Endothelial cell of umbilical vein (primary cell): ENCODE results near the gene SIGLEC7. TPM values are rescaled to one million over a fixed set of nuclear protein-coding genes. Genes with fewer than 3 reads are reported as not detected.

Experiments
- BruUV-seq: library from RNA; stranded (reverse); fragments of 400-500 nt; replicated peaks from 2 replicates; lab custom pipeline; 2021; lab: Mats Ljungman, UMichigan
- CTCF ChIA-PET: fragments of 300-600, 350-600 bp; sonication (Branson Sonifier 250); formaldehyde crosslinking; loops from one replicate; lab custom pipeline; 2021; ENCODE audit warnings: antibody characterized with exemption, inconsistent platforms; lab: Charles Lee
- POLR2A ChIA-PET: fragments of 300-600, 350-600 bp; sonication (Branson Sonifier 250); formaldehyde crosslinking; loops from one replicate; lab custom pipeline; 2021; ENCODE audit warnings: antibody characterized with exemption, inconsistent platforms; lab: Charles Lee
- DNase-seq: peaks from one replicate; pipeline ENCODE4 v3.0.0-alpha.2; 2011; ENCODE audit warnings: low read depth, low spot score
- FAIRE-seq: peaks from 2 replicates; lab custom pipeline; 2011; peaks lifted over from hg19 to GRCh38; lab: Jason Lieb, UNC
- H2AFZ ChIP-seq: 2 replicates; pipeline ENCODE4 v1.6.0; 2012; ENCODE audit warnings: low read depth, low read length, control low read depth, inconsistent platforms
- H3K27ac ChIP-seq: 2 replicates; pipeline ENCODE4 v1.5.1; 2011; ENCODE audit warnings: low read depth, mild to moderate bottlenecking, control low read depth, low read length, moderate library complexity; ENCODE audit not compliant: insufficient read depth
- H3K27me3 ChIP-seq, 2 experiments: 2 replicates each; pipeline versions ENCODE4 v1.6.0 to v1.6.1; 2011; ENCODE audit warnings: low read length in 2 of 2, mixed read lengths in 1 of 2; ENCODE audit not compliant: control insufficient read depth in 2 of 2, insufficient read depth in 2 of 2
- H3K36me3 ChIP-seq, 2 experiments: 2 replicates in 1 of 2; 3 replicates in 1 of 2; pipeline ENCODE4 v1.5.1; 2011; ENCODE audit warnings: low read length in 2 of 2, mild to moderate bottlenecking in 1 of 2, moderate library complexity in 1 of 2; ENCODE audit not compliant: control insufficient read depth in 2 of 2, insufficient read depth in 2 of 2; ENCODE audit errors: extremely low read depth in 1 of 2
- H3K4me1 ChIP-seq: 3 replicates; pipeline ENCODE4 v1.5.1; 2011; ENCODE audit warnings: mild to moderate bottlenecking, low read length; ENCODE audit not compliant: control insufficient read depth, insufficient read depth; ENCODE audit errors: extremely low read depth
- H3K4me2 ChIP-seq: 2 replicates; pipeline ENCODE4 v1.6.1; 2011; ENCODE audit warnings: low read length, control low read depth, mixed read lengths; ENCODE audit not compliant: insufficient read depth
- H3K4me3 ChIP-seq, 3 experiments: fragments of 200-600 bp in 1 of 3; sonication (generic), shearing (Covaris generic) in 1 of 3; replicated peaks in 1 of 3; 2 replicates each; pipeline ENCODE4 v1.5.1; 2011 to 2016; ENCODE audit warnings: control low read depth in 3 of 3, low read length in 3 of 3, mild to moderate bottlenecking in 2 of 3, inconsistent platforms in 1 of 3, low read depth in 1 of 3, moderate library complexity in 1 of 3; ENCODE audit not compliant: insufficient read depth in 1 of 3
- H3K79me2 ChIP-seq: 2 replicates; pipeline ENCODE4 v1.6.0; 2012; ENCODE audit warnings: low read length, inconsistent platforms; ENCODE audit not compliant: control insufficient read depth, insufficient read depth
- H3K9ac ChIP-seq: replicated peaks from 2 replicates; pipeline ENCODE3; 2011; ENCODE audit warnings: low read length, control low read depth; ENCODE audit not compliant: insufficient read depth; ENCODE audit errors: extremely low read depth
- H3K9me1 ChIP-seq: replicated peaks from 3 replicates; pipeline ENCODE4 v1.6.0; 2011; ENCODE audit warnings: mild to moderate bottlenecking, low read length; ENCODE audit not compliant: control insufficient read depth, insufficient read depth; ENCODE audit errors: extremely low read depth
- H3K9me3 ChIP-seq: replicated peaks from 2 replicates; pipeline ENCODE4 v1.5.1; 2012; ENCODE audit warnings: low read length, inconsistent platforms; ENCODE audit not compliant: control insufficient read depth, insufficient read depth
- H4K20me1 ChIP-seq: replicated peaks from 2 replicates; pipeline ENCODE3; 2011; ENCODE audit warnings: mild to moderate bottlenecking, low read length; ENCODE audit not compliant: control insufficient read depth, insufficient read depth; ENCODE audit errors: extremely low read depth
- EZH2 ChIP-seq: IDR thresholded peaks from 2 replicates; pipeline ENCODE4 v1.6.1; 2012; ENCODE audit warnings: borderline replicate concordance, low read depth, mild to moderate bottlenecking, moderate library complexity, low read length, inconsistent platforms; ENCODE audit not compliant: severe bottlenecking
- FOS ChIP-seq: IDR thresholded peaks from 2 replicates; pipeline ENCODE4 v1.6.1; 2011; ENCODE audit warnings: mild to moderate bottlenecking, low read length, moderate library complexity, borderline replicate concordance; ENCODE audit not compliant: insufficient read depth
- GATA2 ChIP-seq: IDR thresholded peaks from 2 replicates; pipeline ENCODE4 v1.7.0; 2011; ENCODE audit warnings: low read depth, mild to moderate bottlenecking, moderate library complexity, mixed read lengths, low read length; ENCODE audit not compliant: insufficient read length, insufficient read depth
- JUN ChIP-seq: IDR thresholded peaks from 2 replicates; pipeline ENCODE4 v1.6.1; 2011; ENCODE audit warnings: borderline replicate concordance, low read depth; ENCODE audit not compliant: insufficient read length, insufficient read depth
- MYC ChIP-seq: IDR thresholded peaks from one replicate; pipeline ENCODE4 v1.6.1; 2011; ENCODE audit warnings: mild to moderate bottlenecking, low read depth, low read length
- POLR2A ChIP-seq: IDR thresholded peaks from 2 replicates; pipeline ENCODE4 v1.6.1; 2012; ENCODE audit warnings: low read depth, mild to moderate bottlenecking, control low read depth, low read length
- POLR2AphosphoS5 ChIP-seq: IDR thresholded peaks from 2 replicates; pipeline ENCODE4 v1.6.1; 2012; ENCODE audit warnings: low read depth, mild to moderate bottlenecking, control low read depth, low read length, moderate library complexity; ENCODE audit not compliant: insufficient read depth
- dilution Hi-C: fragments of 300-500 bp; cut with MboI; formaldehyde crosslinking; loops from one replicate; pipeline ENCODE4 v1.15.0; 2019; ENCODE audit warnings: low sequenced_read_pairs; ENCODE audit not compliant: extremely low pct_ligation_motif_present
- intact Hi-C: fragments of 100-400 bp; cut with micrococcal nuclease; formaldehyde crosslinking; loops from one replicate; pipeline ENCODE4 v1.10.0; 2022
- polyA plus RNA-seq, 4 experiments: library from polyadenylated mRNA; depleted of rRNA in 3 of 4; stranded (reverse) in 3 of 4; unstranded in 1 of 4; fragments of >200 nt; gene quantifications; 2 replicates each; pipeline versions ENCODE4 v1.2.1 to v1.2.3, GENCODE V29; 2011 to 2012; ENCODE audit warnings: missing spikeins in 1 of 4
- total RNA-seq: library from RNA; stranded (reverse); gene quantifications from 2 replicates; pipeline ENCODE4 v1.2.3, GENCODE V29; 2021
- TF ChIP-seq, protein P1 (sequence below): IDR thresholded peaks from 2 replicates; pipeline ENCODE4 v1.6.1; 2011; ENCODE audit not compliant: insufficient read depth, insufficient read length
- TF ChIP-seq, protein P2 (sequence below), 2 donors: IDR thresholded peaks; 1 replicate in 1 of 2; 2 replicates in 1 of 2; pipeline ENCODE4 v1.5.1; 2011; ENCODE audit warnings: low read length in 2 of 2, mild to moderate bottlenecking in 2 of 2, moderate library complexity in 2 of 2, control low read depth in 1 of 2, inconsistent platforms in 1 of 2, low read depth in 1 of 2; ENCODE audit not compliant: insufficient read depth in 1 of 2; ENCODE audit errors: extremely low read depth in 1 of 2

SIGLEC7 gene
- total and polyA plus RNA-seq, 2 donors (not counting 3 experiments of a cell fraction or from before 2014, with no cell fraction given): not detected

DNA sequence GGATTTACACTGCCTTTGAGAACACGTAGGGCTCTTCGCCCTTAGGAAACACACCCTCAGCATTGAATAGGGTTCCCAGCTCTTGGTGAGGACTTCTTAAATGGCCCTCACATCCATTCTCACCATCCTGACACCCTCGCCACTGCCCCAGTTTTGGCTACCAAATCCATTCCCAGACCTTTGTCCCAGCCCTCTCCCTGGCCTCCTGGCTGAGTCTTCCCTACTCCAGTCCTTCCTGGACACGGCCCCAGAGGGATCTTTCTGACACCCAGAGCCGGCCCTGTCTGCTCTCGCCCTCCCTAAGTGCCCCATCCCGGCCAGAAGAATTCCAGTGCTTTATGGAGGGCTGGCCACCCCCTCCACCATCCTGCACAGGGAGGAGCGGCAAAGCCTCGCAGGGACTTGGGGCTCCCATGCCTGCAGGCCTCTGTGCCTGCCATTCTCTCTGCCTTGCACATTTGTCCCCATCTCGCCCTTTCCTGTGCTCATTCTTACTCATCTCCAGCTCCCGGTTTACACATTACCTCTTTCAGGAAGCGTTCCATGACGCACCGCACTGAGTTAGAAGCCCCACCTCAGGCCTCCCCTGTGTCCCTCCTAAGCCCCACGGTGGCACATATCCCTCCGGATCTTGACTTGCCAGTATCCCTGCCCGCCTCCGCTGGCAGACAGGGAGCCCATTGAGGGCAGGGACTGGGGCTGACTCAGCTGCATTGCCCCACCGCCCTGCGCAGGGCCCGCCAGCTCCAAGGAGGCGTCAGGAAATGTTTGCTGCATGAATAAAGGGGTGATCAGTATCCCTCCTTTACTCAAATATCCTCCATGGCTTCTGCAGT is 48.4 kb upstream of the SIGLEC7 start:
- Histone ChIP-seq H4K20me1 (no peaks in the 10 kb centered on the region), H3K4me2 (no peak overlapping the region), H3K9ac (no peak overlapping the region), H3K4me1 (peaks cover 16% of the 10 kb centered on the region), H3K27ac (no peak overlapping the region), H3K36me3 (no peaks in the 10 kb centered on the region), H3K9me1 (no peaks in the 10 kb centered on the region), H3K27me3 (no peaks in the 10 kb centered on the region), H3K9me3 (no peaks in the 10 kb centered on the region), H2AFZ (no peak overlapping the region), H3K79me2 (no peaks in the 10 kb centered on the region), H3K4me3 (no peak overlapping the region)
- FAIRE-seq (no peak), DNase-seq (no peak)
- TF ChIP-seq MYC (no peak), GATA2 (no peak), FOS (no peak), JUN (no peak), POLR2A (no peak), EZH2 (no peak), POLR2AphosphoS5 (no peak)
- TF ChIP-seq, protein P1, sequence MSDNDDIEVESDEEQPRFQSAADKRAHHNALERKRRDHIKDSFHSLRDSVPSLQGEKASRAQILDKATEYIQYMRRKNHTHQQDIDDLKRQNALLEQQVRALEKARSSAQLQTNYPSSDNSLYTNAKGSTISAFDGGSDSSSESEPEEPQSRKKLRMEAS: no peak
- TF ChIP-seq, protein P2, sequence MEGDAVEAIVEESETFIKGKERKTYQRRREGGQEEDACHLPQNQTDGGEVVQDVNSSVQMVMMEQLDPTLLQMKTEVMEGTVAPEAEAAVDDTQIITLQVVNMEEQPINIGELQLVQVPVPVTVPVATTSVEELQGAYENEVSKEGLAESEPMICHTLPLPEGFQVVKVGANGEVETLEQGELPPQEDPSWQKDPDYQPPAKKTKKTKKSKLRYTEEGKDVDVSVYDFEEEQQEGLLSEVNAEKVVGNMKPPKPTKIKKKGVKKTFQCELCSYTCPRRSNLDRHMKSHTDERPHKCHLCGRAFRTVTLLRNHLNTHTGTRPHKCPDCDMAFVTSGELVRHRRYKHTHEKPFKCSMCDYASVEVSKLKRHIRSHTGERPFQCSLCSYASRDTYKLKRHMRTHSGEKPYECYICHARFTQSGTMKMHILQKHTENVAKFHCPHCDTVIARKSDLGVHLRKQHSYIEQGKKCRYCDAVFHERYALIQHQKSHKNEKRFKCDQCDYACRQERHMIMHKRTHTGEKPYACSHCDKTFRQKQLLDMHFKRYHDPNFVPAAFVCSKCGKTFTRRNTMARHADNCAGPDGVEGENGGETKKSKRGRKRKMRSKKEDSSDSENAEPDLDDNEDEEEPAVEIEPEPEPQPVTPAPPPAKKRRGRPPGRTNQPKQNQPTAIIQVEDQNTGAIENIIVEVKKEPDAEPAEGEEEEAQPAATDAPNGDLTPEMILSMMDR (IDR thresholded peaks at IDR 0.05; ENCODE audit: extremely low read depth in 1 of 2, insufficient read depth in 1 of 2, low read depth in 1 of 2, low read length in 2 of 2): no peak
- intact Hi-C loops (loop anchor here (1.0 kb wide), 2 partner anchors 72 to 163 kb away; no protein-coding TSS in a partner anchor), dilution Hi-C loops (no loop called here)
- POLR2A ChIA-PET: no interaction called here
- BruUV-seq: no TSS peak
- CTCF ChIA-PET: interaction anchor here (0.8 to 4.6 kb wide), 4 partner anchors 73 to 556 kb away, joined by 3 to 73 read pairs (median 8); no protein-coding TSS in a partner anchor
